HepG2 (cell line): ENCODE data around the gene CTSA. TPM values are rescaled to one million over a fixed set of nuclear protein-coding genes. Genes with fewer than 3 reads are reported as not detected.

ENCODE experiments used
- CHD2 ChIP-seq: IDR thresholded peaks from 2 replicates; pipeline ENCODE4 v1.6.1; 2011; ENCODE audit warnings: low read depth, low read length, improper control_type of control experiment
- ERF ChIP-seq: IDR thresholded peaks from 2 replicates; pipeline ENCODE4 v1.6.1; 2018; ENCODE audit warnings: missing biosample characterization, missing genetic modification reagents
- HNRNPK ChIP-seq: fragments of 200-400 bp; formaldehyde crosslinking; IDR thresholded peaks from 2 replicates; pipeline ENCODE4 v1.6.1; 2018; ENCODE audit warnings: low read length, low read depth, moderate library complexity, mild to moderate bottlenecking; ENCODE audit not compliant: poor library complexity, severe bottlenecking
- KAT2B ChIP-seq: fragments of 150-350 bp; IDR thresholded peaks from 2 replicates; pipeline ENCODE4 v1.6.1; 2014; ENCODE audit warnings: low read depth, low read length, borderline replicate concordance
- MYNN ChIP-seq: sonication (generic); formaldehyde crosslinking; IDR thresholded peaks from 2 replicates; pipeline ENCODE4 v1.4.0; 2020; ENCODE audit warnings: mild to moderate bottlenecking, low read depth, missing genetic modification reagents
- PHF5A ChIP-seq: IDR thresholded peaks from one replicate; pipeline ENCODE4 v1.6.1; 2018; ENCODE audit warnings: low read depth, missing genetic modification reagents; ENCODE audit not compliant: unreplicated experiment
- REL ChIP-seq: sonication (generic); formaldehyde crosslinking; conservative IDR thresholded peaks from 2 replicates; pipeline ENCODE4 v1.8.0; 2022; ENCODE audit warnings: mild to moderate bottlenecking, missing genetic modification reagents, moderate library complexity
- RXRA ChIP-seq: sonication (generic); formaldehyde crosslinking; IDR thresholded peaks from 2 replicates; pipeline ENCODE4 v1.5.1; 2020; ENCODE audit warnings: missing genetic modification reagents
- TEAD2 ChIP-seq: sonication (generic); formaldehyde crosslinking; IDR thresholded peaks from 2 replicates; pipeline ENCODE4 v1.9.0; 2021; ENCODE audit warnings: missing genetic modification reagents
- ZBTB38 ChIP-seq: sonication (generic); formaldehyde crosslinking; IDR thresholded peaks from 2 replicates; pipeline ENCODE4 v1.5.1; 2020; ENCODE audit warnings: mild to moderate bottlenecking, missing genetic modification reagents
- ZFP36L2 ChIP-seq: sonication (generic); formaldehyde crosslinking; IDR thresholded peaks from 2 replicates; pipeline ENCODE4 v1.4.0; 2020; ENCODE audit warnings: missing genetic modification reagents
- ZNF251 ChIP-seq: sonication (generic); formaldehyde crosslinking; IDR thresholded peaks from 2 replicates; pipeline ENCODE4 v1.9.0; 2021; ENCODE audit warnings: mild to moderate bottlenecking, missing genetic modification reagents
- ZNF253 ChIP-seq: sonication (generic); formaldehyde crosslinking; IDR thresholded peaks from 2 replicates; pipeline ENCODE4 v1.8.0; 2022; ENCODE audit warnings: mild to moderate bottlenecking, missing genetic modification reagents, borderline replicate concordance
- ZNF30 ChIP-seq: sonication (generic); formaldehyde crosslinking; IDR thresholded peaks from 2 replicates; pipeline ENCODE4 v1.5.0; 2020; ENCODE audit warnings: mild to moderate bottlenecking, missing genetic modification reagents
- ZNF414 ChIP-seq: sonication (generic); formaldehyde crosslinking; IDR thresholded peaks from 2 replicates; pipeline ENCODE4 v1.5.0; 2020; ENCODE audit warnings: missing genetic modification reagents
- ZNF503 ChIP-seq: sonication (generic); formaldehyde crosslinking; IDR thresholded peaks from 2 replicates; pipeline ENCODE4 v1.4.0; 2020; ENCODE audit warnings: missing genetic modification reagents
- ZNF577 ChIP-seq: sonication (generic); formaldehyde crosslinking; IDR thresholded peaks from 2 replicates; pipeline ENCODE4 v1.4.0; 2020; ENCODE audit warnings: mild to moderate bottlenecking, low read depth, missing genetic modification reagents, borderline replicate concordance
- ZNF75D ChIP-seq: sonication (generic); formaldehyde crosslinking; IDR thresholded peaks from 2 replicates; pipeline ENCODE4 v1.8.1; 2023; ENCODE audit warnings: missing genetic modification reagents, mild to moderate bottlenecking, borderline replicate concordance
- polyA plus RNA-seq, 8 experiments: library from polyadenylated mRNA; depleted of rRNA in 3 of 8; stranded (reverse) in 7 of 8; unstranded in 1 of 8; fragments of >200 nt; fragmentation: Illumina TruSeq in 4 of 8; extraction: Trizol in 4 of 8; gene quantifications; 2 replicates each; pipeline versions ENCODE4 v1.2.1 to v1.2.3, GENCODE V29; 2011 to 2016; ENCODE audit warnings: low read depth in 4 of 8, missing spikeins in 1 of 8, mixed read lengths in 1 of 8; ENCODE audit not compliant: insufficient read depth in 1 of 8
- total RNA-seq, 5 experiments: library from RNA; depleted of rRNA; stranded (reverse); fragments of >200 nt; fragmentation: Illumina TruSeq; extraction: Trizol; gene quantifications; 2 replicates each; pipeline ENCODE4 v1.2.3, GENCODE V29; 2016; ENCODE audit warnings: low read depth in 1 of 5

CTSA gene
- total and polyA plus RNA-seq, 2 of the 13 experiments (the other 11 are each of a cell fraction or from before 2014, with no cell fraction given), result 202 to 231 TPM

GRCh38 chr20:45910670-45911485 lies 19.7 kb downstream of the CTSA start (continued):
- TF ChIP-seq KAT2B (no peak), MYNN (no peak), ZNF503 (CRISPR knock-in tag) (no peak), ZNF253 (CRISPR knock-in tag) (no peak), PHF5A (CRISPR knock-in tag) (no peak), ERF (CRISPR knock-in tag) (no peak), ZBTB38 (CRISPR knock-in tag) (peak; percentile 72; the same call in 1 of the 2 replicates), HNRNPK (peak; percentile 6), TEAD2 (CRISPR knock-in tag) (no peak), ZNF30 (0 out of 2 replicates have a peak, but pooled peaks have one; percentile 10), ZNF414 (CRISPR knock-in tag) (no peak), ZNF75D (CRISPR knock-in tag) (peak; percentile 71; the same call in 1 of the 2 replicates), REL (CRISPR knock-in tag) (0 out of 2 replicates have a peak, but pooled peaks have one; percentile 25), ZNF251 (no peak), CHD2 (0 out of 2 replicates have a peak, but pooled peaks have one; percentile 42), ZFP36L2 (CRISPR knock-in tag) (no peak), ZNF577 (CRISPR knock-in tag) (no peak), RXRA (CRISPR knock-in tag) (peak; percentile 12; the same call in 1 of the 2 replicates)
